Measurements from ENCODE around the gene CRYBG3.

CRYBG3 gene

DNA sequence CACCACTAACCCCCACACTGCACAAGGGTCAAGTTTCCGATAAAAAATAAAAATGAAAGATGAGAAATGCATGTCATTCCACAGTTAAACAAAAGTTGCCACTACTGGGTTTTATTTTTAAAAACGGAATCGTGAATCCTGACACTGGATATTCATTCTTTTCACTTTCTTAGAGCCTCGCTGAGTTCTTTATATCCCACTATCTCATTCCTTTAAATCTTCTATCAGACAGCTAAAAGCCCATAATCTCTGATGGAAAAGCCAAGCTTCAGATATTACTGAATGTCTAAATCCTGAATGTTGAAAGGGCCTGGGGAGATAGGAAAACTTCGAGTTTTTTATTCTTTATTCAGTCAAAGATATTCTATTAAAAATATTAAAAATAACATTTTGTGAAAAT is 138.7 kb downstream of the CRYBG3 start:
- TF ChIP-seq HOXC10 (CRISPR knock-in tag; IDR thresholded peaks at IDR 0.05) (no peak), ZNF266 (tag by site-specific recombination; IDR thresholded peaks at IDR 0.05; ENCODE audit: low read depth) (no peak), GFI1B (tag by site-specific recombination; IDR thresholded peaks at IDR 0.05) (no peak), ZNF654 (tag by site-specific recombination; IDR thresholded peaks at IDR 0.05; ENCODE audit: low read depth) (no peak), ZNF843 (tag by site-specific recombination; IDR thresholded peaks at IDR 0.05) (no peak), ZNF610 (tag by site-specific recombination; IDR thresholded peaks at IDR 0.05; ENCODE audit: borderline replicate concordance) (no peak), KLF7 (tag by site-specific recombination; IDR thresholded peaks at IDR 0.05; ENCODE audit: borderline replicate concordance) (no peak), FEZF1 (tag by site-specific recombination; IDR thresholded peaks at IDR 0.05) (no peak), REPIN1 (tag by site-specific recombination; IDR thresholded peaks at IDR 0.05; ENCODE audit: low read depth) (no peak)
- TF ChIP-seq, protein P1, sequence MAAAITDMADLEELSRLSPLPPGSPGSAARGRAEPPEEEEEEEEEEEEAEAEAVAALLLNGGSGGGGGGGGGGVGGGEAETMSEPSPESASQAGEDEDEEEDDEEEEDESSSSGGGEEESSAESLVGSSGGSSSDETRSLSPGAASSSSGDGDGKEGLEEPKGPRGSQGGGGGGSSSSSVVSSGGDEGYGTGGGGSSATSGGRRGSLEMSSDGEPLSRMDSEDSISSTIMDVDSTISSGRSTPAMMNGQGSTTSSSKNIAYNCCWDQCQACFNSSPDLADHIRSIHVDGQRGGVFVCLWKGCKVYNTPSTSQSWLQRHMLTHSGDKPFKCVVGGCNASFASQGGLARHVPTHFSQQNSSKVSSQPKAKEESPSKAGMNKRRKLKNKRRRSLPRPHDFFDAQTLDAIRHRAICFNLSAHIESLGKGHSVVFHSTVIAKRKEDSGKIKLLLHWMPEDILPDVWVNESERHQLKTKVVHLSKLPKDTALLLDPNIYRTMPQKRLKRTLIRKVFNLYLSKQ (tag by site-specific recombination; IDR thresholded peaks at IDR 0.05; ENCODE audit: borderline replicate concordance): no peak
- CTCF ChIA-PET: interaction anchor here (0.7 kb wide), 1 partner anchor 139 kb away, joined by 4 read pairs; no protein-coding TSS in a partner anchor
- POLR2A ChIA-PET: no interaction called here
- no peaks in the 10 kb centered on the region for H3K9me3 ChIP-seq (ENCODE audit: control insufficient read depth, insufficient read depth, low read depth, low read length)
- peaks cover 2% of the 10 kb centered on the region for H3K4me1 ChIP-seq (ENCODE audit: control insufficient read depth, insufficient read depth, low read length)
- H3K27ac ChIP-seq (ENCODE audit: extremely low read depth, low read depth, low read length): no peak overlapping the region
- H3K4me3 ChIP-seq (ENCODE audit: low read depth, low read length): no peak overlapping the region
- H3K36me3 ChIP-seq (ENCODE audit: control insufficient read depth in 2 of 2, insufficient read depth in 1 of 2, low read length in 2 of 2): peaks cover 0 to 60% of the 10 kb centered on the region in 2 experiments; a peak in 2 of 3 replicates

DNA sequence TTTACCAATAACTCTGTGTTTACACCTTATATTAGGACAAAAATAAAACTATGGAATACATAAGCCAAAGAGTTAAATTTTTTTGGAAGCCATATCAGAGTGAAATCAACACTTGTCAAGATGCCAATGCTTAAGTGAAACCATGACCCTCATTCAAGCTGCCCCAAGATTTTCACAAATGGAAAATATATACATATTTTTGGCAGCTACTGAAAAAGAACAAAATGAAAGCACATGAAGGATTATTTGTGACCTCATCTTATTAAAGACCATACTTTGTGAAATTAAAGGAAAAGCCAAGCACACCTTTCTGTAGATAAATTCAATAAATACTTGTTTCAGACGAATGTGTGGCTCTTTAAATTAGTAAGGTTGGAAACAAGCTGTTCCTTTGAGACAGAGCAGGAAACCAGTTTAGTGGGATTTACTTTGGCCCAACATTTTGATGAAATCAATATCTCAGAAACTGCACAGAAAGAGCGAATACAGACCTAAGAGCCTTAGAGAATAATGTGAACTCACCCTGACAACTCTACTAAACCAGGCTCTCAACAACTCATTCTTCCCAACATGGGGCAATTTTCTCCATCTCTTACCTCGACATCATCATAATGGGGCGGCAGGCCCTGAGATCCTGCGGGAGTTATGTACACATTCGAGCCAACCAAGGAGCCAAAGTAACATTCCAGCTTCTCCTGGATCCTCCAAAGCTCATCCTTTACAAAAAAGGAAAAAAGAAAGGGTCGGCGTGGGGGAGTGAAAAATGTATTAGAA is 139.4 kb downstream of the CRYBG3 start:
- Histone ChIP-seq H3K4me1 (ENCODE audit: control insufficient read depth, insufficient read depth, low read length) (peaks cover 2% of the 10 kb centered on the region), H3K9me3 (ENCODE audit: control insufficient read depth, insufficient read depth, low read depth, low read length) (no peaks in the 10 kb centered on the region), H3K36me3 (ENCODE audit: control insufficient read depth in 2 of 2, insufficient read depth in 1 of 2, low read length in 2 of 2) (peaks cover 0 to 60% of the 10 kb centered on the region in 2 experiments; a peak in 2 of 3 replicates), H3K4me3 (ENCODE audit: low read depth, low read length) (no peak overlapping the region), H3K27ac (ENCODE audit: extremely low read depth, low read depth, low read length) (no peak overlapping the region)
- CTCF ChIA-PET: interaction anchor here (0.7 kb wide), 1 partner anchor 138 kb away, joined by 4 read pairs; no protein-coding TSS in a partner anchor
- POLR2A ChIA-PET: no interaction called here
- TF ChIP-seq, protein P2, sequence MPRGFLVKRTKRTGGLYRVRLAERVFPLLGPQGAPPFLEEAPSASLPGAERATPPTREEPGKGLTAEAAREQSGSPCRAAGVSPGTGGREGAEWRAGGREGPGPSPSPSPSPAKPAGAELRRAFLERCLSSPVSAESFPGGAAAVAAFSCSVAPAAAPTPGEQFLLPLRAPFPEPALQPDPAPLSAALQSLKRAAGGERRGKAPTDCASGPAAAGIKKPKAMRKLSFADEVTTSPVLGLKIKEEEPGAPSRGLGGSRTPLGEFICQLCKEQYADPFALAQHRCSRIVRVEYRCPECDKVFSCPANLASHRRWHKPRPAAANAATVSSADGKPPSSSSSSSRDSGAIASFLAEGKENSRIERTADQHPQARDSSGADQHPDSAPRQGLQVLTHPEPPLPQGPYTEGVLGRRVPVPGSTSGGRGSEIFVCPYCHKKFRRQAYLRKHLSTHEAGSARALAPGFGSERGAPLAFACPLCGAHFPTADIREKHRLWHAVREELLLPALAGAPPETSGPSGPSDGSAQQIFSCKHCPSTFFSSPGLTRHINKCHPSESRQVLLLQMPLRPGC (tag by site-specific recombination; IDR thresholded peaks at IDR 0.05): no peak
- TF ChIP-seq, protein P3, sequence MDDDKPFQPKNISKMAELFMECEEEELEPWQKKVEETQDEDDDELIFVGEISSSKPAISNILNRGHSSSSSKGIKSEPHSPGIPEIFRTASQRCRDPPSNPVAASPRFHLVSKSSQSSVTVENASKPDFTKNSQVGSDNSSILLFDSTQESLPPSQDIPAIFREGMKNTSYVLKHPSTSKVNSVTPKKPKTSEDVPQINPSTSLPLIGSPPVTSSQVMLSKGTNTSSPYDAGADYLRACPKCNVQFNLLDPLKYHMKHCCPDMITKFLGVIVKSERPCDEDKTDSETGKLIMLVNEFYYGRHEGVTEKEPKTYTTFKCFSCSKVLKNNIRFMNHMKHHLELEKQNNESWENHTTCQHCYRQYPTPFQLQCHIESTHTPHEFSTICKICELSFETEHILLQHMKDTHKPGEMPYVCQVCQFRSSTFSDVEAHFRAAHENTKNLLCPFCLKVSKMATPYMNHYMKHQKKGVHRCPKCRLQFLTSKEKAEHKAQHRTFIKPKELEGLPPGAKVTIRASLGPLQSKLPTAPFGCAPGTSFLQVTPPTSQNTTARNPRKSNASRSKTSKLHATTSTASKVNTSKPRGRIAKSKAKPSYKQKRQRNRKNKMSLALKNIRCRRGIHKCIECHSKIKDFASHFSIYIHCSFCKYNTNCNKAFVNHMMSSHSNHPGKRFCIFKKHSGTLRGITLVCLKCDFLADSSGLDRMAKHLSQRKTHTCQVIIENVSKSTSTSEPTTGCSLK (tag by site-specific recombination; IDR thresholded peaks at IDR 0.05): no peak
- TF ChIP-seq ZBTB7A (tag by site-specific recombination; IDR thresholded peaks at IDR 0.05; ENCODE audit: low read depth) (no peak), ZNF133 (tag by site-specific recombination; IDR thresholded peaks at IDR 0.05) (no peak), ZNF324 (tag by site-specific recombination; IDR thresholded peaks at IDR 0.05) (no peak), ZNF473 (tag by site-specific recombination; IDR thresholded peaks at IDR 0.05) (no peak), GLIS1 (tag by site-specific recombination; IDR thresholded peaks at IDR 0.05) (no peak), ZNF776 (tag by site-specific recombination; IDR thresholded peaks at IDR 0.05; ENCODE audit: borderline replicate concordance) (no peak), ZFHX2 (tag by site-specific recombination; conservative IDR thresholded peaks at IDR 0.05) (no peak), ZNF560 (tag by site-specific recombination; IDR thresholded peaks at IDR 0.05; ENCODE audit: borderline replicate concordance) (no peak), HOXC10 (CRISPR knock-in tag; IDR thresholded peaks at IDR 0.05) (no peak)
